ENCODE results near the gene STAG3.
"Not testable (repeated sequence)": the region's sequence is repeated elsewhere in the genome, so short reads cannot be mapped to it uniquely, and the experiment has no call there.

The STAG3 gene

DNA sequence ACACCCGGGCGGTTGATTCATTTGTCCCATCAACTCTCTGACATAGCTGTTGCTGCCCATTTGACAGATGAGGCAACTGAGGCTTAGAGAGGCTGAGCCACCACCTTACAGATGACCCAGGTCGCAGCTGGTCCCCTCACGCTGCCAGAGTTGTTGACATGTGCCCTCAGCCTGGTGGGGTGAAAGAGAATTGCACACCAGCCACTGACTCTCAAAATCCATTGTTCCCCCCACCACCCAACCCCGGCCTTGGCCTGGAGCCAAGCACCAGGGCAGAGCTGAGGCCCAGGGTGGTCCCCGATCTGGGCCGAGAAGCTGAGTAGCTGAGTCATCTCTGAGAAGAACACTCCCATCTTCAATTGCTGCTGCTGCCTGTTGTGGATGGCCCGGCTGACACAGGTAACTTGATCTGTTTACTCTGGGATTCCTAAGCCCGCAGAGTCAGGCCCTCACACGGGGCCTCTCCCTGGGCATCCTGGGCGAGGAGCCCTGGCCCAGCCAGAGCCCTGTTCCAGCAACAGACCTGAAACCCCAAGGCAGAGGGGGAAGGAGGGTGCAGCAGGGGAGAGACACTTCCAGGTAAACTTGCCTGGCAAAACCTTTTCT is 69.5 kb downstream of the STAG3 start:
- no peak overlapping the region for H3K27ac ChIP-seq (ENCODE audit: insufficient read depth in 1 of 2, low read depth in 1 of 2, low read length in 2 of 2, poor library complexity in 1 of 2, severe bottlenecking in 2 of 2)
- H3K4me3 ChIP-seq (ENCODE audit: control insufficient read depth in 1 of 7, extremely low read depth in 1 of 7, insufficient read depth in 4 of 7, low read depth in 2 of 7, low read length in 6 of 7), result no peak overlapping the region
- WGBS (ENCODE audit: insufficient coverage), result 56% methylated on average over 4 of the region's 11 CpGs
- no peaks in the 10 kb centered on the region for H3K27me3 ChIP-seq (replicated peaks in 2 of 5; ENCODE audit: control insufficient read depth in 4 of 5, insufficient read depth in 5 of 5, low read length in 4 of 5)
- ChIA-PET CTCF (no interaction called here), POLR2A (no interaction called here)
- H3K4me1 ChIP-seq (ENCODE audit: control extremely low read depth in 1 of 4, control insufficient read depth in 4 of 4, insufficient read depth in 4 of 4, low read length in 3 of 4), result peaks cover 0 to 12% (median 9%) of the 10 kb centered on the region in 4 experiments
- DNase-seq, result peak; percentile 31 to 83 (median 80)
- no peaks in the 10 kb centered on the region for H3K36me3 ChIP-seq (ENCODE audit: control insufficient read depth in 4 of 4, insufficient read depth in 4 of 4, low read length in 3 of 4)
- no peaks in the 10 kb centered on the region for H3K9me3 ChIP-seq (ENCODE audit: control extremely low read depth in 1 of 5, control insufficient read depth in 4 of 5, insufficient read depth in 2 of 5, low read depth in 1 of 5, low read length in 4 of 5)

DNA sequence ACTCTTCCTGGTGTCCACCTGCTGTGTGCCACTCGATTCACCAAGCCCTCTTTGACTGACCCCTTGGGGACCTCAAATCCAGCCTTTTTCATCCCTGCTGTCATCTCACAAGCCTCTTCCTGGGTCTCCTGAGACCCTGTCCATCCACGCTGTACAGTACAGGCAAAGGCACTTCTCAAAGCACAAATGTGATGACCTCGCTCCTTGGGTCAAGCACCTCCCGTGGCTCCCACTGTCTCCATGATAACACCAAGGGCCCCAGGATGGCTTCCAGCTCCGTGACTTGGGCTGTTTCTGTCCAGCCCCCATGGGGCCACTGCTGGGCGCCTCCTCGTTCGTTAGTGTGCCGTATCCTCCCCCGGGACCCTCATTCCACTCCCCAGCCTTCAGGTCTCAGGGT is 70.8 kb downstream of the STAG3 start:
- H3K4me1 ChIP-seq (ENCODE audit: control extremely low read depth in 1 of 4, control insufficient read depth in 4 of 4, insufficient read depth in 4 of 4, low read length in 3 of 4), result peaks cover 0 to 9% (median 7%) of the 10 kb centered on the region in 4 experiments
- 100% methylated on average over 8 of the region's 10 CpGs for WGBS (ENCODE audit: insufficient coverage)
- H3K4me3 ChIP-seq (ENCODE audit: control insufficient read depth in 1 of 7, extremely low read depth in 1 of 7, insufficient read depth in 4 of 7, low read depth in 2 of 7, low read length in 6 of 7), result no peak overlapping the region
- no peak overlapping the region for H3K27ac ChIP-seq (ENCODE audit: insufficient read depth in 1 of 2, low read depth in 1 of 2, low read length in 2 of 2, poor library complexity in 1 of 2, severe bottlenecking in 2 of 2)
- POLR2A ChIA-PET, result no interaction called here
- CTCF ChIA-PET, result no interaction called here
- no peaks in the 10 kb centered on the region for H3K27me3 ChIP-seq (replicated peaks in 2 of 5; ENCODE audit: control insufficient read depth in 4 of 5, insufficient read depth in 5 of 5, low read length in 4 of 5)
- DNase-seq, result no peak
- H3K9me3 ChIP-seq (ENCODE audit: control extremely low read depth in 1 of 5, control insufficient read depth in 4 of 5, insufficient read depth in 2 of 5, low read depth in 1 of 5, low read length in 4 of 5), result no peaks in the 10 kb centered on the region
- no peaks in the 10 kb centered on the region for H3K36me3 ChIP-seq (ENCODE audit: control insufficient read depth in 4 of 4, insufficient read depth in 4 of 4, low read length in 3 of 4)

DNA sequence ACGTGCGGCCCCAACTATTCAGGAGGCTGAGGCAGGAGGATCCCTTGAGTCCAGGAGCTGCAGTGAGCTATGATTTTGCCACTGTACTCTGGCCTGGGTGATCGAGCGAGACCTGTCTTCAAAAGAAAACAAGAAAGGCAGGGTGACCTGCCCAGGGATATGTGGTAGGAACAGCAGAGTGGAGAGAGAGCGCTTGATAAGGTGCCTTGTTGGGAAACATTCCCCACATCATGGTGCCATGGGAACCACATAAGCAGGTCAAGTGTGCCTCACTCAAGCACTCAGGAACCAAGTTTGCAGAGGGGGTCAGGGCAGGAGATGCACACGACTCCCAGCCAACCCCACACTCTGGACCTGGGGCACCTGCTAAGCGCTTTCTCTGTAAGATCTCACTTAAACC is 79.3 kb downstream of the STAG3 start:
- no peak for DNase-seq
- Histone ChIP-seq H3K9me3 (ENCODE audit: control extremely low read depth in 1 of 5, control insufficient read depth in 4 of 5, insufficient read depth in 2 of 5, low read depth in 1 of 5, low read length in 4 of 5) (no peaks in the 10 kb centered on the region), H3K4me3 (ENCODE audit: control insufficient read depth in 1 of 7, extremely low read depth in 1 of 7, insufficient read depth in 4 of 7, low read depth in 2 of 7, low read length in 6 of 7) (no peak overlapping the region), H3K36me3 (ENCODE audit: control insufficient read depth in 4 of 4, insufficient read depth in 4 of 4, low read length in 3 of 4) (no peaks in the 10 kb centered on the region), H3K27me3 (replicated peaks in 2 of 5; ENCODE audit: control insufficient read depth in 4 of 5, insufficient read depth in 5 of 5, low read length in 4 of 5) (no peaks in the 10 kb centered on the region), H3K27ac (ENCODE audit: insufficient read depth in 1 of 2, low read depth in 1 of 2, low read length in 2 of 2, poor library complexity in 1 of 2, severe bottlenecking in 2 of 2) (no peak overlapping the region), H3K4me1 (ENCODE audit: control extremely low read depth in 1 of 4, control insufficient read depth in 4 of 4, insufficient read depth in 4 of 4, low read length in 3 of 4) (no peaks in the 10 kb centered on the region)
- POLR2A ChIA-PET, result no interaction called here
- 100% methylated on average over 5 of the region's 7 CpGs for WGBS (ENCODE audit: insufficient coverage)
- CTCF ChIA-PET, result no interaction called here

DNA sequence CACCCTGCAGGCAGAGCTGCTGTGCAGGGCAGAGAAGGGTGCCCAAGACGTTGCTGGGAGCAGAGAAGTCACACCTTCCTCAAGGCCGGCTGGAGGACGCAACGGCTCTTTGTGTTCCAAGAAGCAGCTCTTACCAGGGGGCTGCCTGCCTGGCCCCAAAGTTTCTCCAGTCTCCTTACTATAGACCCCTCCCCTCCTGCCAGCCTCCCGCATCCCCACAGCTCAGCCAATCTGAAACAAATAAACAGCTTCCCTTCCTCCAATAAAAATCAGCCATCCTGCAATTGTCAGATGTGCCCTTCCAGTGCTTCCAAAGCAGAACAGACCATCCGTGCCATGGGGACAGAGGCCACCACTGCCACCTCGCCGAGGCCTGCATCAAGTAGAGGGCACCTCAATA is 82.3 kb downstream of the STAG3 start:
- POLR2A ChIA-PET; H3K4me1 ChIP-seq (ENCODE audit: control extremely low read depth in 1 of 4, control insufficient read depth in 4 of 4, insufficient read depth in 4 of 4, low read length in 3 of 4); H3K36me3 ChIP-seq (ENCODE audit: control insufficient read depth in 4 of 4, insufficient read depth in 4 of 4, low read length in 3 of 4); H3K9me3 ChIP-seq (ENCODE audit: control extremely low read depth in 1 of 5, control insufficient read depth in 4 of 5, insufficient read depth in 2 of 5, low read depth in 1 of 5, low read length in 4 of 5); H3K27ac ChIP-seq (ENCODE audit: insufficient read depth in 1 of 2, low read depth in 1 of 2, low read length in 2 of 2, poor library complexity in 1 of 2, severe bottlenecking in 2 of 2); H3K27me3 ChIP-seq (replicated peaks in 2 of 5; ENCODE audit: control insufficient read depth in 4 of 5, insufficient read depth in 5 of 5, low read length in 4 of 5); H3K4me3 ChIP-seq (ENCODE audit: control insufficient read depth in 1 of 7, extremely low read depth in 1 of 7, insufficient read depth in 4 of 7, low read depth in 2 of 7, low read length in 6 of 7); DNase-seq: not testable (repeated sequence)
- 100% methylated on average over 2 of the region's 8 CpGs for WGBS (ENCODE audit: insufficient coverage)
- CTCF ChIA-PET, result interaction anchor here (1.4 kb wide), 1 partner anchor 39 kb away, joined by 3 read pairs; no protein-coding TSS in a partner anchor

DNA sequence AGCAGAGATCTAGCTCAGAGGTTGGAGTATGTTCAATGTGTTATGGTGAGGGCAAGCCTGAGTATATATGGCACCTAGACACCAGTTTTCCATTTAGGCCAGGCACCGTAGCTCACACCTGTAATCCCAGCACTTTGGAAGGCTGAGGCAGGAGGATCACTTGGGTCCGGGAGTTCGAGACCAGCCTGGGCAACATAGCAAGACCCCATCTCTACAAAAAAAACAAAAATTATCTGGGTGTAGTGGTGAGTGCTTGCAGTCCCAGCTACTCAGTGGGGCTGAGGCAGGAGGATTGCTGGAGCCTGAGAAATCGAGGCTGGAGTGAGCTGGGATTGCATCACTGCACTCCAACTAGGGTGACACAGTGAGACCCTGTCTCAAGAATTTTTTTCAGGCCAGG is 85.2 kb downstream of the STAG3 start:
- POLR2A ChIA-PET; DNase-seq; H3K27ac ChIP-seq (ENCODE audit: insufficient read depth in 1 of 2, low read depth in 1 of 2, low read length in 2 of 2, poor library complexity in 1 of 2, severe bottlenecking in 2 of 2); H3K27me3 ChIP-seq (replicated peaks in 2 of 5; ENCODE audit: control insufficient read depth in 4 of 5, insufficient read depth in 5 of 5, low read length in 4 of 5); H3K4me1 ChIP-seq (ENCODE audit: control extremely low read depth in 1 of 4, control insufficient read depth in 4 of 4, insufficient read depth in 4 of 4, low read length in 3 of 4); H3K36me3 ChIP-seq (ENCODE audit: control insufficient read depth in 4 of 4, insufficient read depth in 4 of 4, low read length in 3 of 4); H3K9me3 ChIP-seq (ENCODE audit: control extremely low read depth in 1 of 5, control insufficient read depth in 4 of 5, insufficient read depth in 2 of 5, low read depth in 1 of 5, low read length in 4 of 5); H3K4me3 ChIP-seq (ENCODE audit: control insufficient read depth in 1 of 7, extremely low read depth in 1 of 7, insufficient read depth in 4 of 7, low read depth in 2 of 7, low read length in 6 of 7); CTCF ChIA-PET: not testable (repeated sequence)
- WGBS (ENCODE audit: insufficient coverage), result 100% methylated on average over 1 of the region's 4 CpGs

Data from common myeloid progenitor, CD34-positive (primary cell).